Muscle of arm (tissue), 14 donors: ENCODE measurements around the gene SERPINA12. TPM values are rescaled to one million over a fixed set of nuclear protein-coding genes. Genes with fewer than 3 reads are reported as not detected.
A peak's percentile ranks its signal among the peaks of the same experiment; 100 is the strongest.

Experiments
- DNase-seq: peaks from one replicate; pipeline ENCODE4 v3.0.0-alpha.2; 2013
- long read RNA-seq, 11 donors: transcript quantifications; one replicate each; lab custom pipeline, GENCODE V29; 2026
- polyA plus RNA-seq, 12 donors: library from polyadenylated mRNA; unstranded; fragments of 120-200 nt; gene quantifications; one replicate each; pipeline ENCODE4 v1.2.1, GENCODE V29; 2013; ENCODE audit not compliant: insufficient read length in 12 of 12

The SERPINA12 gene, protein sequence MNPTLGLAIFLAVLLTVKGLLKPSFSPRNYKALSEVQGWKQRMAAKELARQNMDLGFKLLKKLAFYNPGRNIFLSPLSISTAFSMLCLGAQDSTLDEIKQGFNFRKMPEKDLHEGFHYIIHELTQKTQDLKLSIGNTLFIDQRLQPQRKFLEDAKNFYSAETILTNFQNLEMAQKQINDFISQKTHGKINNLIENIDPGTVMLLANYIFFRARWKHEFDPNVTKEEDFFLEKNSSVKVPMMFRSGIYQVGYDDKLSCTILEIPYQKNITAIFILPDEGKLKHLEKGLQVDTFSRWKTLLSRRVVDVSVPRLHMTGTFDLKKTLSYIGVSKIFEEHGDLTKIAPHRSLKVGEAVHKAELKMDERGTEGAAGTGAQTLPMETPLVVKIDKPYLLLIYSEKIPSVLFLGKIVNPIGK
- not detected for polyA plus RNA-seq
- long read RNA-seq, donor 1, partial matches to known transcripts = 40 of 40 reads
- long read RNA-seq, donor 1, other reads (novel, unspliced or antisense) = 0 of 40 reads
- long read RNA-seq, donor 2 = 0 reads
- long read RNA-seq, donor 3 = 0 reads
- long read RNA-seq, donor 4 = 0 reads
- long read RNA-seq, donor 5 = 0 reads
- long read RNA-seq, donor 6 = 0 reads
- long read RNA-seq, donor 7 = 0 reads
- long read RNA-seq, donor 8 = 0 reads
- long read RNA-seq, donor 9 = 0 reads
- long read RNA-seq, donor 10 = 0 reads
- long read RNA-seq, donor 11 = 0 reads

DNA sequence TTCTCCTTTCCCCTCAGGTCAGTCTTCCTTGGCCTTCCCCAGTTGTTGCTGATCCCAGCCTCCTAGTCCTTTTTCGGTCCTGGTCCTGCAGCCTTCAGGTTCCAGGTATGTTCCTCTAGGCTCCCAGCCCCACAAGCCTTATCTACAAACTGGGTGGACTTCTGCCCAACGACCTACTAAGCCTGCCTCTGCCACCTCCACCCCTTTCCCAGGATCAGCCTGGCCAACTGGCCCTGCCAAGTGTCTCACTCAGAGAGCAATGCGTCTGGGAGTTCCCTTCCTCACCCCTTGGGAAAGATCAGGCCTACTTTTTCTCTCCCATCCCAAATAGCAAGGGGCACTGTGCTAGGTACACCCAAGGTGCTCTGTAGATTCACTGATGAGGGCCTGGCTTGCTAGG lies at the start of gene SERPINA12:
TSS of gene SERPINA12 (minus strand) at position 114 of the 400 bp plus-strand sequence. CDS start 11,072 bp downstream, outside the sequence.
- no peak for DNase-seq

DNA sequence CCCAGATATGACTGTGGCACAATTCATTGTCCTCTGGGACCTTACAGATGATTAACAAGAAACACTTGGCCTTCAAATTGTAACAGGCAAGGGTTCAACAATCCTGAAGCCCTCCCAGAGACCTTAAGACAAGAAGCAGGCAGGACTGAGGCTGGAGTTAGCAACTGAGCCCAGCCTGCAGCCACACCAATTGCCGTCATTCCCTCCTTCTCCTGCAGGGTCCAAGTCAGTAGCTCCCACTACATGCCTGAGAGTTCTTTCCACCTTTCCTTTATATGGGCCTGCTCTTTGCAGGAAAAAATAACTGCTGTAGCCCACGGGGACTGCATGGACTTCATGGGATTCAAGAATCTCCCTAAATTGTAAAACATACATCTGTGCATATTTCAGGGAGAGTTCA lies 49.6 kb upstream of the SERPINA12 start:
- DNase-seq = no peak

DNA sequence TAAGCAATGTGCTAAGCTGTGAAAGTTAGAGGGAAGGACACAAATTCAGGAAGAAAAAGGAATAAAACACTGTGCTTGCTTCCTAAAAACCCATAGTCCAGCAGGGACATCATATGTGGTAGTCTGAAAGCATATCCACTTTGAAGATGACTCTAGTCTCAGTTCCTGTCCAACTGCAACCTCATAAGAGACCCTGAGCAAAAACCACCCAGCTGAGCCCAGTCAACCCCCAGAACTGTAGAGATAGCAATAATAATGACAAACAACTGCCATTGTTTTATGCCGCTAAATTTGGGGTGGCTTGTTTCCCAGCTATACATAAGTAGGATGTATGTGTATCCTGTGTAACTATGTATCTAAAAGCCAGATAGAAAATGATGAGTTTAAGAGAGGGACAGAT lies 48.1 kb upstream of the SERPINA12 start:
- no peak for DNase-seq

DNA sequence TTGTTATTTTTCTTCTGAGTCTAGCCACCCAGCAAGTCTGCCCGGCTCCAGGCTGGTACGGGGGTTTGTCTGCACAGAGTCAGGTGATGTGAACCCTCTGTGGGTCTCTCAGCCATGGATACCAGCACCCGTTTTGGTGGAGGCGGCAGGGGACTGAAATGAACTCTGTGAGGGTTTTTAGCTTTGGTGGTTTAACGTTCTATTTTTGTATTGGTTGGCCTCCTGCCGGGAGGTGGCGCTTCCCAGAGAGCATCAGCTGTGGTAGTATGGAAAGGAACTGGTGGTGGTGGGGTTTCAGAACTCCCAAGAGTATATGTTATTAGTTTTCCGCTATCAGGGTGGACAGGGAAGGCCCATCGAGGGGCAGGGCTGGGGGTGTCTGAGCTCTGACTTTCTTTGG lies 46.7 kb upstream of the SERPINA12 start:
- no peak for DNase-seq

DNA sequence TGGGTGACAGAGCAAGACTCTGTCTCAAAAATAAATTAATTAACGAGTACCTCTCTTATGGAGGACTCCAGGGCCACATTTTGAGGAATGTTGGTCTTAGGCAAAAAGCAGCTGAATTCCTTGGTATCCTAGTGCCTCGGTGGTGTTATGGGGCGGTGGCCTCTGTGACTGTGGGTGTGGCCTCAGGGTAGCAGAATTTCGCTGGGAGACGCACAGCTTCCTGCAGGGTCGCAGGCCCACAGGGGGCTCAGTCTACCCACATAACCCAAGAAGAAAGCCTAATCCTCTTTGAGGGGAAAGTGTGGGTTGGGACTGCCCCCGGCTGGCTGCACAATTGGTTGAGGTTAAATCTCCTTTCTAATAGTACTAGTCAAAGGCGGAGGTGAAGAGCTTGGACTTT lies 40.8 kb upstream of the SERPINA12 start:
- DNase-seq = no peak

DNA sequence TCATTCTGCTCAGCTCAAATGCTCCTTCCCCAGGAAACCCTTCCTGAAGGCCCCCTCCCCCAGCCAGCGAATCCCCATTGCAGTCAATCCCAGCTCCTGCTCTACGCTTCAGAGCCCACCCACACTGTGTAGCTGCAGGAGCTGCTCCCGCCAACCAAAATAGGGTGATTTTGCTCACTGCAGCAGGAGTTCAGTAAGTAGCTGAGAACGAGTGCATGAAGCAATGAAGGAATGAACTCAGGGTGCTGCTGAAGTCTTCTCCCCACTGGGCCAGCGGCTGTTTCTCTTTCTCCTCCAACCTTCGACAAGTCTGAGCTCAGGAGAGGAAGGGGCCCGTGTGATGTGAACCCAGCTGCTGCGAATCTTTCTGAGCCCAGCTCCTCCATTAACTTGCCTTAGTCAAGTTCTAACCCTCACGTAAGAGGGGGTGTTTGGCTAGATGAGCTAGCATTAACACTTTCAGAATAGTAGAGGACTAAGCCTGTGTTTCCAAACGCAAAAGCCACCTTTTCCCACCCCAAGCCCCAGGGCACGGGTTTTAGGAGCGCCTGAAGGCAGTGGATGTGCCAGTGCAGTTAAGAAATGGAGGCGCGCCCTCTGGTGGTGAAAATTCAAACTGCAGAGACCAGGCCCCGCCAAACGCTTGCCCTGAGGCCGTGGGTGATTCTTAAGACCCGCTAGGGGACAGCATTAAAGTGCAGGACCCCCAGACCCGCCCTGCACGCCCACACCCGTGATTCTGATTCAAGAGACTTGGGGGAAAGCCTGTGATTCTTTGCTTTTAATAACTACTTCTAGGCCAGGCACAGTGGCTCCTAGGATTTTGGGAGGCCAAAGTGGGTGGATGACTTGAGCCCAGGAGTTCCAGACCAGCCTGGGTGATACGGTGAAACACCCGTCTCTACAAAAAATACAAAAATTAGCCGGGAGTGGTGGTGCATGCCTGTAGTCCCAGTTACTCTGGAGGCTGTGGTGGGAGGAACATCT lies 40.0 kb upstream of the SERPINA12 start:
- peak; percentile 41 for DNase-seq

DNA sequence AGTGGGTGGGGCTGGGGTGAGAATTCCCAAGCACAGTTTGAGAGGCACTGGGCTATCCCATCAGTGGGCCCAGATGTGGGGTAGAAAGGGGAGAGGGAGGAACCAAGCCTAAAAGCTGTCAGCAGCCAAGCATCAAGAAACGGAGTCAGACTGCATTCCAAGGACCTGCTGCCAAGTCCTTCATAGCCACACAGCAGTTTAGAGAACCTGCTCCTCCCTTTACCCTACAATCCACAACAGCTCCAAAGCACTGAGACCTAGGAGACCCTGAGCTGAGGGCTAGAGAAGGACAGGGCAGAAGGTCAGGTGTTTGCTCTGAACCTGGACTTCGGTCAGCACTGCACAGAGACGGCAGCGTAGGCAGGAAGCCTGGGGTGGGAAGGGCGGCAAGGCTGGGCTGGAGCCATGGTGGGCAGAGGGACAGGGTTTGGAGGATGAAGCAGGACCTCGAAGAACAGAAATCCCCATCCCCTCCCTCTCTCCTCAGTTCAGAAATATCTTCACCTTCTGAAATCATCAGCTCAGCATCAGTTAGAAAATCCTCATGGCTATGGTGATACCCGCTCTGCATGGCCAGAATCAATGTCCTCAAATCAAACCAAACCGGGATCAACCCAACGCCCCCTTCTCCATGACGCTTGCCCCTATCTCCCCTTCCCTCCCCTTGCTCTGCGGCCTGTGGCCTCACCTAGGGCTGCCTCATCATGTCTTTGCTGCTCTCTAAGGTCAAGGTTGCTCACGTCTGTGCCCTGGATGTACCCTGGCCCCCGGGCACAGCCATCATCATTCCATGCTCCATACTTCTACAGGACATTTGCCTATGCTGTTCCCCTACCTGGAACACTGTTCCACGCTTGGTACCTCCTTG lies 39.1 kb upstream of the SERPINA12 start:
- DNase-seq = no peak

DNA sequence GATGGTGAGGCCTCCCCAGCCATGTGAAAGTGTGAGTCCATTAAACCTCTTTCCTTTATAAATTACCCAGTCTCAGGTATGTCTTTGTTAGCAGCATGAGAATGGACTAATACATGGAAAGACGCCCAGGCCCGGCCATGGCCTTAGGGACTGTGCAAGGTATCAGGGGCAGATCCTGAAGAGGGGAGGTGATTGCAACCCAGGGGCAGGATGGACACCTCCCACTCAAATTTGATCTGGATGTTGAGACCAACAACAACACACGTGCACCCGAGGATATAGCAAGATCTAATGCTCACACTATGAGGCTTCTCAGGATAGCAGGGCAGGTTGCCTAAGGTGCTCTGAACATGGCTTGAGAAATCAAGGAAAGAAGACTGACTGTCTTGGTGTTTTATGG lies 38.5 kb upstream of the SERPINA12 start:
- no peak for DNase-seq

DNA sequence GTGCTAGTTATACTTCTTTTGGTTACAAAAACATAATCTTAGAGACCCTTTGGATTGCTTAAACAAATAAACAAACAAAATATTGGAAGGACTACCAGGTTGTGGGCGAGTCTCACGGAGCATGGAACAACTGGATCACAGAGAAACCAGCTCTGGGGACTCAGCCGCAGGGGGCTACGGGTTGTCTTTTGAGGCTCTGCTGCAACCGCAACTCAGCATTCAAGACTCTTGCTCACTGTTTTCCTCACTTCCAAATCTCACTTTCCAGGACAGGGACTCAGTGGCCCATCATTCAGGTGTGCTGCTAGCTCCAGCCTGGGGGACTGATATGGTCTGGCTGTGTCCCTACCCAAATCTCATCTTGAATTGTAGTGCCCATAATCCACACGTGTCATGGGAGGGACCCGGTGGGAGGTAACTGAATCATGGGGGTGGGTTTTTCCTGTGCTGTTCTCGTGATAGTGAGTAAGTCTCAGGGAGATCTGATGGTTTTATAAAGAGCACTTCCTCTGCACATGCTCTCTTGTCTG lies 37.9 kb upstream of the SERPINA12 start:
- no peak for DNase-seq

DNA sequence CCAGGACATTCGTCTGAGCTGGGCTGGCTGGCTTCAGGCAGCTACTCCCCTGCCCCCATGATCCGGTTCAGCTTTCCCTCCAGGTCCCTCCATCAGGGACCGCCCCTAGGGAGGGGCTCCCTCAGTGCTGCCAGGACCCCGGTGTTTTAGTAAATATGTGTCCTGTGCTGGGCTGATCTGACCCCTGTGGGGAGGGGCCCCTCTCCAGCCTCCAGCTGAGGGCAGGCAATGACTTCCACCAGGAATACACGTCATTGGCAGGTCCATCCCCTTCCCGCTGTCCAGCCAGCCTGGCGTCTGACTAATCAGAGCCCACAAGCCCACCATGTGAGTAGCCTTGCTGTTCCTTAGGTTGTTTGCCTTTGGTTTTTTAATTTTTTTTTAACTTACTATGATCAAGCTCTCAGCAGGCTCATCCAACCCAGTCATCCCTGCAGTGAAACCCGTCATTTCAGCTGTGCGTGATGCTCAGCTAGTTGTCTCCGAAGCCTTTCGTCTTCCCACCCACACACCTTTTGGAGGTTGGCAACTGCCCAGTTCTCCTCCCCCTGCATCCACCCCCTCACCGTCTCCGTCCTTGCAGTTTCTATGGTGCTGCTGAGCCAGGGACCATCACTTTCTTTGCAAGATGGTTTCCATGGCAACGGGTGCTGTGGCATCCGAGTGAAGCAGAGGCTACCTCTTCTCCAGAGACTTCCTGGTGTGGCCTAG lies 36.0 kb upstream of the SERPINA12 start:
- DNase-seq = no peak

DNA sequence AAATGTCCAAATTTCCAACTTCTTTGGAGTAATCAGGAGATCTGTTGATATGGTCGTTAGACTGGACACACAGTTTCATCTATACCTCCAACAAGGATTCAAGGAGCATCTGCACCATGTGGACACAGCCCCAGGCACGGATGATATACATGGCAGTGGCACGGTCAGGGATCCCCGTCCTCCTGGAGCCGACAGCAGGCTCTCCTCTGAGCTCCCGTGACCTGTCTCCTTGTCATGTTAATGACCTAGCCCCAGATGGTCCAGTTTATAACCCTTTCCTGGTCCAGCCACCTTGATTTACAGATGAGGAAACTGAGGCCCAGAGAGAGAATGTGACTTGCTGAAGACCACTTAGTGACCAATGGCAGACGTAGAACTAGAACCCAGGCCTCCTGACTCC lies 35.5 kb upstream of the SERPINA12 start:
- DNase-seq = no peak

DNA sequence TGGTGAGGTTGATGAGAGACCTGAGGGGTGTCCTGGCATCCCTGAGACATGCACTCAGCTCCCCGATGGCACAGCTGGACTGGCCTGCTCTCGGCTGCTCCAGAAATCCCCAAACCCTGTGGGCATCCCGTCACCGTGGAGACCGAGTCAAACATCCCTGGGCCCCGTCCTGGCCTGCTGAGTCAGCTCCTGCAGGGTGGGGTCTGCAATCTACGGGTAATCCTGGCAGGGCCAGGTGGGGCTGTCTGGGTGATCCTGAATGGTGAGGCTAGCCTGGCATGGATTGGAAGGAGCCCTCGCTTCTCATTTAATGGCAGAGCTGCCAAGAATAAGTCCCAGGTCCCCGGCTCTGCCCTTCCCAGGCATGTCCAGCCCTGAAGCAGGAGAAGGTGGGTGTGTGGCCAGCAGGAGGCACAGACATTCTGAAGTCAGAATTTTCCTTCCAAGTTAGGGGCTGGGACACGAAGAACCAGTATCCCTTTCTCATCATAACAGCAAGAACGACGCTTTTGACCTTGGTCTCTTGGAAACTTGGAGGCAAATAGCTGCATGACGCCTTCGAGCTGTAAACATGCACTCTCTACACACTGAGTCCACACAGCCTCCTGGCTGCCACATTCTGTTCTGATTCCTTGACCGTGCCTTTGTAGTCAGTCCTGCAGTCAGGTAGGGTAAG lies 34.3 kb upstream of the SERPINA12 start:
- DNase-seq = no peak

DNA sequence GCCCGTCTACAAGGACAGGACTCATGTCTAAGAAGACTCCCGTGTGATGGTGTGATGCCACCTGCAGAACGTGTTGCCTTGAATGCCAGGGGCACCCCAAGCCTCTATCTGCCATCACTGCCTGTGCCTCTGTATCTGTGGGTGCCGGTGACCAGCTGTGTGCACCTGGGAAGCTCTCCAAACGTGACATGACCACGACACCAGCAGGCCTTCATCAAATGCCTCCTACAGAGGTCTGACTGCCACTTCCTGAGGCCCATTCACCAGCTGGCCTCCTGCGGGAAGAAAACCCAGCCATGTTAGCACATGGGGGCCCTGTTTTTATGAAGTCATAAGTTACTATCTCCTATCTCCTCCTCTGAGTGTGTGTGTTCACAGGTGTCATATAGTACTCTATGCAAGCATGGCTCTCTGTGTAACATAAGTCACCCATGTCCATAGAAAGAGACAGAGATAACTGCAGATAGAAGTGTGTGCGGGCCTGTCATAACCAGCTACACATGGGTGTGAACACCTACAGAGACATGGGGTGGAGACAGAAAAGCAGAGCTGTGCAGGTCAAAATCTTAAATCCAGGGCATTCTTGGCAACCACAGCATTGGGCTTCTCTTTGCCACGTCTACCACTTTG lies 33.7 kb upstream of the SERPINA12 start:
- no peak for DNase-seq

DNA sequence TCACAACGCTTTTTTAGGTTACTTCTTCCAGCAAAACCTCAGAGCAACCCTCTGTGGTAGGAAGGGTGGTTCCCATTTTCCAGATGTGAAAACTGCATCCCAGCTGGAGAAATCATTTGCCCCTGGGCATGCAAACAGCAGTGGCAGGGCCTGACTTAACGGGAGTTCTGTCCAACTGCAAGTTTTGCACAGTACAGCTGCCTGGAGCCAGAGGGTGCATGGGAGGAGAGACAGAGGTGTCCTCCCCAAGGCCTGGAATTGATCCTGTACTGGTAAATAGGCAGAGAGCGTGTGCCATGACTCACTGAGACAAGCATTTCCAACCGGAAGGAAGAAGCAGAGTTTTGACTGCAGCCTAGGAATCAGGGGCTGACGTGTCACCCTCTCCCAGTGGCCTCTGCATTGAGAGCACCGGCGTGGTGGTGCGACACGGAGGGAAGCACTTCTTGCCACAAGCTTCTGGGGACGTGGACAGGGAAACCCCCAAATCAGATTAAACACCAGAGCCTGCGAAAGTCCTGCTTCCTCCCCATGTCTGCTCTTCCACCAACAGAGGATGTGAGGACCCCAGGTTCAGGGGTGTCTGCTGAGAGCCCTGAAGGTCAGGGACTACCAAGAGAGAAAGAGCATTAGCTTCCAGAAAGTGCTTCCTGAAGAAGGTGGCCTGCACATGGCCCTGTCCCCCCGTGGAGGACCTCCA lies 33.0 kb upstream of the SERPINA12 start:
- no peak for DNase-seq

DNA sequence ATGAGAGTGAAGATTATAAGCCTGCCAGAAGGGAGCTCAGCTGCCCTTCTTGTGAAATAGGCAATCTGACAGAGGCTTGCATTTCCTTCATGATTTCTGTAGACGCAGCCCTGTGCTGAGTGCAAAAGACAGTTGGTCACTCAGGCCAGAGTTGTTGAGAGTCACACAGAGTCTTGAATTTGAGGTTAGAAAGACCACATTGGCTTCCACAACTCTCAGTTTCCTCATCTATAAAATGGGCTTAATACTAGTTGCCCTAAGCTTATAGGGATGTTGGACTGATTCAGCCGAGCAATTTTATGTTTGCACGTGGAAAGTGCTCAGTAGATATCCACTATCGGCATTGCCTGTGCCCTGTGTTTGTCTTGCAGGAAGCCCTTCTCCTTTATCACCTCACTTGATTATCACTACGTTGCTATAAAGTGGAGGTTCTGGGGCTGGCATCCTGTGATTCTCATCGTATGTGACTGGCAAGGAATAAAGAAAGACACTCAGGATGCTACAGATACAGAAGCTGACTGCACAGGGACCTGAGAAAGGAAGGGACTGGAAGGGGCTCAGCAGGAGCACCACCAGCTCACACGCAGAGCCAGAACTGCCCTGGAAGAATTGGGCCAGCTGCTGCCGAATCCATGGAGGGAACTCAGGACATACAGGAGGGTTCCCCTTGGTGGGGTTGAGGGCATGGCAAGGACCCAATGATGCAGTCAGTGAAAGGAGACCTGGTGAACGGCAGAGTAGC lies 32.1 kb upstream of the SERPINA12 start:
- DNase-seq = no peak

DNA sequence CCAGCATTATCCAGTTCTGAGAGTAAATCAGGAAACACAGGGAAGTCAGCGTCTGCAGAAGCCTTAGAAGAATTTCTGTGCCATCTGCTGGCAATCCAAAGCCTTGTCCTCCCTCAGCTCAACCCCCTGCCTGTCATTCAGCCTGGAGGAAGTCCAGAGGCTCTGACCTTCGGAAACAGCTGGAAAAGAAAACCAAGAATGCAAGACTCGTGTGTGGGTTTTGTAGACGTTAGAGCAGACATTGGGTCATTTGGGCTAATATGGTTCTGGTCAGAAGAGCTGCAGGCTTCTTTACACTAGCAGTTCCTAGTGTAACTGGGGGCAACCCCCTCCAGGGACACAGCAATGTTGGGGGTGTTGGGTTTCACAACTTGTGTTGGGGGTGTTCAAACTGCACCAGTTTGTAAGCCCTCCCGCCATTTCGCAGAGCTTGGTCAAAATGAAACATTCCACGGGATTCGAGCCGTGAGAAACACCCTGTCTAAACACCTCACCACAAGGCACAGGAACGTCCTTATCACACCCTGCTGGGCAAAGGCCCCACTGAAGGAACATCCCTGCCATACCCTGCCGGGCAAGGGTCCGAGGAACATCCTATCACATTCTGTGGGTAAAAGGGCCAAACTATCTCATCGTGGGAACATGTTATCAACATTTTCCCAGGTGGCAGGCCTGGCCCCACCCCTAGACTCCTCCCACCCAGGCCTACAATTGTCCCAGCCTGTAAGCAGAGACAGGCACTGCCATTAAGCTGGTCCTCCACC lies 30.9 kb upstream of the SERPINA12 start:
- DNase-seq = no peak

DNA sequence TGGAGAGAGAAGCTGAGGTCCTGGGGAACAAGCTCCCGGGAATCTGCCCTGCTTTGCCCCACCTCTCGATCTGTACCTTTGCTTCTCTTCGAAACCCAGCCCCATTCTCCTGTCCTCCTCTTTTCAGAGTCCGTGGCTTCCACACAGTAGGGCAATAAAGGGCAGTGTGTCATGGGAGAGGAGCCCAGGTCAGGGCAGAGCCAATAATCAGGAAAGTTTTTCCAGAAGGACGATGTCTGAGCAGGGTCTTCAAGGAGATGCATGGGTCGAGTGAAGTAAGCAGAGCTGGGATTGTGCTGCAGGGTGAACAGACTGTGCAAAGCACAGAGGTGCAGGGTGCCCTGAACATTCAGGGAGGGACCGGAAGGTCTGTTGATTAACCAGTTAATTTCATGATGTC lies 29.9 kb upstream of the SERPINA12 start:
- no peak for DNase-seq
